HepG2 (cell line): ENCODE results near the gene CNTD1. TPM values are rescaled to one million over a fixed set of nuclear protein-coding genes. Genes with fewer than 3 reads are reported as not detected.

Experiments used
- BATF2 ChIP-seq: sonication (generic); formaldehyde crosslinking; IDR thresholded peaks from 2 replicates; pipeline ENCODE4 v1.8.0; 2022; ENCODE audit warnings: mild to moderate bottlenecking, missing genetic modification reagents, moderate library complexity
- DMTF1 ChIP-seq: sonication (generic); formaldehyde crosslinking; IDR thresholded peaks from 2 replicates; pipeline ENCODE4 v1.4.0; 2020; ENCODE audit warnings: mild to moderate bottlenecking, missing genetic modification reagents
- FOXK1 ChIP-seq: sonication (generic); formaldehyde crosslinking; IDR thresholded peaks from 2 replicates; pipeline ENCODE4 v1.4.0; 2020; ENCODE audit warnings: low read depth, missing genetic modification reagents, borderline replicate concordance
- FOXP4 ChIP-seq: sonication (generic); formaldehyde crosslinking; IDR thresholded peaks from 2 replicates; pipeline ENCODE4 v1.4.0; 2020; ENCODE audit warnings: missing genetic modification reagents
- NFKBIZ ChIP-seq: IDR thresholded peaks from 2 replicates; pipeline ENCODE4 v1.6.1; 2018; ENCODE audit warnings: missing genetic modification reagents, missing compliant biosample characterization
- NONO ChIP-seq, 2 experiments: fragments of 450-650 bp in 1 of 2; sonication (generic) in 1 of 2; formaldehyde crosslinking in 1 of 2; IDR thresholded peaks in 1 of 2; conservative IDR thresholded peaks in 1 of 2; 2 replicates each; pipeline versions ENCODE4 v1.6.1 to v1.8.0; 2017 to 2022; ENCODE audit warnings: mild to moderate bottlenecking in 1 of 2, missing genetic modification reagents in 1 of 2, moderate library complexity in 1 of 2
- POGK ChIP-seq: sonication (generic); formaldehyde crosslinking; conservative IDR thresholded peaks from 2 replicates; pipeline ENCODE4 v1.8.0; 2022; ENCODE audit warnings: mild to moderate bottlenecking, moderate library complexity, missing genetic modification reagents
- RBFOX2 ChIP-seq: fragments of 200-400 bp; formaldehyde crosslinking; IDR thresholded peaks from 2 replicates; pipeline ENCODE4 v1.6.1; 2017; ENCODE audit warnings: low read depth, mild to moderate bottlenecking, low read length
- SRF ChIP-seq: IDR thresholded peaks from 2 replicates; pipeline ENCODE4 v1.6.1; 2011; ENCODE audit warnings: mild to moderate bottlenecking, low read depth, low read length, moderate library complexity
- THAP8 ChIP-seq: sonication (generic); formaldehyde crosslinking; IDR thresholded peaks from 2 replicates; pipeline ENCODE4 v1.5.1; 2020; ENCODE audit warnings: missing genetic modification reagents, mild to moderate bottlenecking, borderline replicate concordance
- ZBTB7B ChIP-seq: sonication (generic); formaldehyde crosslinking; IDR thresholded peaks from 2 replicates; pipeline ENCODE4 v1.4.0; 2020; ENCODE audit warnings: missing genetic modification reagents
- ZMAT5 ChIP-seq: sonication (generic); formaldehyde crosslinking; IDR thresholded peaks from 2 replicates; pipeline ENCODE4 v1.5.0; 2020; ENCODE audit warnings: mild to moderate bottlenecking, low read depth, missing genetic modification reagents, borderline replicate concordance
- ZNF276 ChIP-seq: sonication (generic); formaldehyde crosslinking; IDR thresholded peaks from 2 replicates; pipeline ENCODE4 v1.4.0; 2020; ENCODE audit warnings: mild to moderate bottlenecking, low read depth, missing genetic modification reagents
- ZNF383 ChIP-seq: sonication (generic); formaldehyde crosslinking; IDR thresholded peaks from 2 replicates; pipeline ENCODE4 v1.4.0; 2020; ENCODE audit warnings: missing genetic modification reagents, mild to moderate bottlenecking, borderline replicate concordance
- ZNF430 ChIP-seq: sonication (generic); formaldehyde crosslinking; IDR thresholded peaks from 2 replicates; pipeline ENCODE4 v1.9.0; 2021; ENCODE audit warnings: mild to moderate bottlenecking, missing genetic modification reagents
- ZNF510 ChIP-seq: sonication (generic); formaldehyde crosslinking; IDR thresholded peaks from 2 replicates; pipeline ENCODE4 v1.4.0; 2020; ENCODE audit warnings: low read depth, mild to moderate bottlenecking, missing genetic modification reagents
- ZNF749 ChIP-seq: sonication (generic); formaldehyde crosslinking; IDR thresholded peaks from 2 replicates; pipeline ENCODE4 v1.8.0; 2022; ENCODE audit warnings: mild to moderate bottlenecking, missing genetic modification reagents, moderate library complexity, borderline replicate concordance
- polyA plus RNA-seq, 8 experiments: library from polyadenylated mRNA; depleted of rRNA in 3 of 8; stranded (reverse) in 7 of 8; unstranded in 1 of 8; fragments of >200 nt; fragmentation: Illumina TruSeq in 4 of 8; extraction: Trizol in 4 of 8; gene quantifications; 2 replicates each; pipeline versions ENCODE4 v1.2.1 to v1.2.3, GENCODE V29; 2011 to 2016; ENCODE audit warnings: low read depth in 4 of 8, missing spikeins in 1 of 8, mixed read lengths in 1 of 8; ENCODE audit not compliant: insufficient read depth in 1 of 8
- total RNA-seq, 5 experiments: library from RNA; depleted of rRNA; stranded (reverse); fragments of >200 nt; fragmentation: Illumina TruSeq; extraction: Trizol; gene quantifications; 2 replicates each; pipeline ENCODE4 v1.2.3, GENCODE V29; 2016; ENCODE audit warnings: low read depth in 1 of 5

CNTD1 gene
- total and polyA plus RNA-seq, 2 of the 13 experiments (the other 11 are each of a cell fraction or from before 2014, with no cell fraction given) = 0.11 to 0.15 TPM

- no peak; the same call in 1 of the 2 replicates for TF ChIP-seq POGK (CRISPR knock-in tag)
- peak; percentile 60; the same call in 1 of the 2 replicates for TF ChIP-seq ZNF276 (CRISPR knock-in tag)
- no peak for TF ChIP-seq NONO (IDR thresholded peaks at IDR 0.05)
- TF ChIP-seq NONO (CRISPR knock-in tag; conservative IDR thresholded peaks at IDR 0.05) = peak; percentile 56
- TF ChIP-seq ZNF510 = peak; percentile 88
- TF ChIP-seq DMTF1 = 0 out of 2 replicates have a peak, but pooled peaks have one; percentile 56
- TF ChIP-seq NFKBIZ = peak; percentile 15; the same call in 1 of the 2 replicates
- no peak for TF ChIP-seq THAP8
- TF ChIP-seq ZMAT5 (CRISPR knock-in tag) = no peak
- no peak for TF ChIP-seq FOXP4 (CRISPR knock-in tag)
- peak; percentile 71; the same call in 1 of the 2 replicates for TF ChIP-seq ZNF430 (CRISPR knock-in tag)
- no peak for TF ChIP-seq BATF2
- TF ChIP-seq FOXK1 (CRISPR knock-in tag) = no peak
- TF ChIP-seq ZNF383 (CRISPR knock-in tag) = no peak
- peak; percentile 54 for TF ChIP-seq RBFOX2
- peak; percentile 92 for TF ChIP-seq ZBTB7B (CRISPR knock-in tag)
- no peak for TF ChIP-seq ZNF749 (CRISPR knock-in tag)
- TF ChIP-seq SRF = 0 out of 2 replicates have a peak, but pooled peaks have one; percentile 5
Measured at GRCh38 chr17:42853968-42854790, 55.5 kb downstream of the CNTD1 start (continued).
